D341Med (cell line): ENCODE results near the gene RNLS.

Experiments used
- DNase-seq: peaks from one replicate; pipeline ENCODE4 v3.0.0; 2012; ENCODE audit warnings: low spot score

The RNLS gene

GRCh38 chr10:88431103-88431502 is 152.0 kb downstream of the RNLS start:
- DNase-seq, result no peak

GRCh38 chr10:88428976-88429375 is 154.1 kb downstream of the RNLS start:
- DNase-seq, result no peak

- no peak for DNase-seq
These were observed 154.7 kb downstream of the RNLS start for GRCh38 chr10:88428442-88428841.

GRCh38 chr10:88427024-88427423 is 156.1 kb downstream of the RNLS start:
- no peak for DNase-seq

GRCh38 chr10:88424881-88425280 is 158.2 kb downstream of the RNLS start:
- no peak for DNase-seq

GRCh38 chr10:88423732-88424131 is 159.4 kb downstream of the RNLS start:
- no peak for DNase-seq

GRCh38 chr10:88421590-88421989 is 161.5 kb downstream of the RNLS start:
- no peak for DNase-seq

GRCh38 chr10:88418871-88419270 is 164.2 kb downstream of the RNLS start:
- DNase-seq, result no peak

GRCh38 chr10:88417387-88418030 is 165.6 kb downstream of the RNLS start:
- no peak for DNase-seq

- DNase-seq, result no peak
These were observed 166.3 kb downstream of the RNLS start for GRCh38 chr10:88416801-88417200.

GRCh38 chr10:88415533-88416130 is 167.5 kb downstream of the RNLS start:
- no peak for DNase-seq

- no peak for DNase-seq
These were observed 169.7 kb downstream of the RNLS start for GRCh38 chr10:88413412-88413811.

- DNase-seq, result no peak
These were observed 171.3 kb downstream of the RNLS start for GRCh38 chr10:88411772-88412349.

- DNase-seq, result no peak
These were observed 173.3 kb downstream of the RNLS start for GRCh38 chr10:88409824-88410223.

GRCh38 chr10:88409236-88409635 is 173.9 kb downstream of the RNLS start:
- DNase-seq, result no peak

- no peak for DNase-seq
These were observed 175.0 kb downstream of the RNLS start for GRCh38 chr10:88408096-88408495.

- DNase-seq, result no peak
These were observed 179.0 kb downstream of the RNLS start for GRCh38 chr10:88404133-88404532.

GRCh38 chr10:88401671-88402347 is 181.3 kb downstream of the RNLS start:
- no peak for DNase-seq

- DNase-seq, result no peak
These were observed 183.9 kb downstream of the RNLS start for GRCh38 chr10:88399240-88399639.

- DNase-seq, result no peak
These were observed 187.4 kb downstream of the RNLS start for GRCh38 chr10:88395677-88396076.

- DNase-seq, result no peak
These were observed 190.9 kb downstream of the RNLS start for GRCh38 chr10:88392222-88392621.

- no peak for DNase-seq
These were observed 193.1 kb downstream of the RNLS start for GRCh38 chr10:88390041-88390440.

- no peak for DNase-seq
These were observed 193.7 kb downstream of the RNLS start for GRCh38 chr10:88389456-88389855.
